HEK293 (cell line): ENCODE data around the gene RASSF9.

ENCODE experiments used
- EGR2 ChIP-seq: fragments of 450-650 bp; formaldehyde crosslinking; IDR thresholded peaks from 2 replicates; pipeline ENCODE4 v1.5.1; 2016; ENCODE audit warnings: low read depth, missing biosample characterization, missing genetic modification characterization
- GLIS1 ChIP-seq: fragments of 450-650 bp; formaldehyde crosslinking; IDR thresholded peaks from 2 replicates; pipeline ENCODE4 v1.5.1; 2016; ENCODE audit warnings: missing biosample characterization, missing genetic modification characterization
- HOXD13 ChIP-seq: sonication (generic); formaldehyde crosslinking; IDR thresholded peaks from 2 replicates; pipeline ENCODE4 v1.8.0; 2022; ENCODE audit warnings: missing genetic modification reagents, borderline replicate concordance
- KLF8 ChIP-seq: fragments of 450-650 bp; formaldehyde crosslinking; IDR thresholded peaks from 2 replicates; pipeline ENCODE4 v1.5.1; 2016; ENCODE audit warnings: missing biosample characterization, missing genetic modification characterization
- KLF9 ChIP-seq: fragments of 450-650 bp; formaldehyde crosslinking; IDR thresholded peaks from 2 replicates; pipeline ENCODE4 v1.5.1; 2016; ENCODE audit warnings: missing biosample characterization, missing genetic modification characterization, low read depth
- PATZ1 ChIP-seq: fragments of 450-650 bp; formaldehyde crosslinking; IDR thresholded peaks from 2 replicates; pipeline ENCODE4 v1.5.1; 2016; ENCODE audit warnings: missing biosample characterization, missing genetic modification characterization
- REPIN1 ChIP-seq: fragments of 450-650 bp; formaldehyde crosslinking; IDR thresholded peaks from 2 replicates; pipeline ENCODE4 v1.5.1; 2017; ENCODE audit warnings: missing biosample characterization, missing genetic modification characterization, low read depth
- SCRT1 ChIP-seq: fragments of 450-650 bp; formaldehyde crosslinking; IDR thresholded peaks from 2 replicates; pipeline ENCODE4 v1.5.1; 2016; ENCODE audit warnings: missing biosample characterization, missing genetic modification characterization, borderline replicate concordance
- SETDB1 ChIP-seq: IDR thresholded peaks from one replicate; pipeline ENCODE4 v1.6.1; 2017; ENCODE audit warnings: mild to moderate bottlenecking, low read length, moderate library complexity, mixed read lengths; ENCODE audit not compliant: insufficient read length
- ZBTB17 ChIP-seq: fragments of 450-650 bp; formaldehyde crosslinking; IDR thresholded peaks from 2 replicates; pipeline ENCODE4 v1.5.1; 2016; ENCODE audit warnings: missing biosample characterization, missing genetic modification characterization
- ZNF10 ChIP-seq: fragments of 450-650 bp; formaldehyde crosslinking; IDR thresholded peaks from 2 replicates; pipeline ENCODE4 v1.5.1; 2017; ENCODE audit warnings: missing biosample characterization, missing genetic modification characterization
- ZNF138 ChIP-seq: fragments of 450-650 bp; formaldehyde crosslinking; IDR thresholded peaks from 2 replicates; pipeline ENCODE4 v1.5.1; 2016; ENCODE audit warnings: missing biosample characterization, missing genetic modification characterization, borderline replicate concordance
- ZNF211 ChIP-seq: fragments of 450-650 bp; formaldehyde crosslinking; IDR thresholded peaks from 2 replicates; pipeline ENCODE4 v1.5.1; 2016; ENCODE audit warnings: low read depth, missing biosample characterization, missing genetic modification characterization
- ZNF223 ChIP-seq: fragments of 450-650 bp; formaldehyde crosslinking; IDR thresholded peaks from 2 replicates; pipeline ENCODE4 v1.5.1; 2016; ENCODE audit warnings: missing biosample characterization, missing genetic modification characterization
- ZNF280C ChIP-seq: fragments of 450-650 bp; formaldehyde crosslinking; IDR thresholded peaks from 2 replicates; pipeline ENCODE4 v1.5.1; 2016; ENCODE audit warnings: missing biosample characterization, missing genetic modification characterization
- ZNF335 ChIP-seq: fragments of 450-650 bp; formaldehyde crosslinking; conservative IDR thresholded peaks from 2 replicates; pipeline ENCODE4 v1.5.1; 2016; ENCODE audit warnings: missing biosample characterization, missing genetic modification characterization
- ZNF354C ChIP-seq: fragments of 450-650 bp; formaldehyde crosslinking; IDR thresholded peaks from 2 replicates; pipeline ENCODE4 v1.5.1; 2016; ENCODE audit warnings: missing biosample characterization, missing genetic modification characterization, low read depth, borderline replicate concordance
- ZNF391 ChIP-seq: fragments of 450-650 bp; formaldehyde crosslinking; IDR thresholded peaks from 2 replicates; pipeline ENCODE4 v1.5.1; 2016; ENCODE audit warnings: low read depth, missing biosample characterization, missing genetic modification characterization, borderline replicate concordance
- ZNF398 ChIP-seq: fragments of 450-650 bp; formaldehyde crosslinking; IDR thresholded peaks from 2 replicates; pipeline ENCODE4 v1.5.1; 2017; ENCODE audit warnings: missing biosample characterization, missing genetic modification characterization
- ZNF449 ChIP-seq: fragments of 450-650 bp; formaldehyde crosslinking; IDR thresholded peaks from 2 replicates; pipeline ENCODE4 v1.5.1; 2017; ENCODE audit warnings: missing biosample characterization, mild to moderate bottlenecking, missing genetic modification characterization, moderate library complexity
- ZNF48 ChIP-seq: fragments of 450-650 bp; formaldehyde crosslinking; IDR thresholded peaks from 2 replicates; pipeline ENCODE4 v1.5.1; 2016; ENCODE audit warnings: missing biosample characterization, missing genetic modification characterization
- ZNF626 ChIP-seq: fragments of 450-650 bp; sonication (Bioruptor Pico); formaldehyde crosslinking; IDR thresholded peaks from 2 replicates; pipeline ENCODE4 v1.5.1; 2018; ENCODE audit warnings: missing biosample characterization, missing genetic modification characterization, inconsistent platforms
- ZNF670 ChIP-seq: fragments of 450-650 bp; formaldehyde crosslinking; IDR thresholded peaks from 2 replicates; pipeline ENCODE4 v1.5.1; 2016; ENCODE audit warnings: missing biosample characterization, missing genetic modification characterization, low read depth
- ZNF747 ChIP-seq: fragments of 450-650 bp; formaldehyde crosslinking; IDR thresholded peaks from 2 replicates; pipeline ENCODE4 v1.5.1; 2016; ENCODE audit warnings: missing biosample characterization, missing genetic modification characterization
- ZNF768 ChIP-seq: fragments of 450-650 bp; formaldehyde crosslinking; IDR thresholded peaks from 2 replicates; pipeline ENCODE4 v1.5.1; 2018; ENCODE audit warnings: missing biosample characterization, mild to moderate bottlenecking, missing genetic modification characterization
- ZXDB ChIP-seq: fragments of 450-650 bp; formaldehyde crosslinking; IDR thresholded peaks from 2 replicates; pipeline ENCODE4 v1.5.1; 2016; ENCODE audit warnings: missing biosample characterization, missing genetic modification characterization
- TF ChIP-seq, protein P1 (sequence below): IDR thresholded peaks from 2 replicates; pipeline ENCODE4 v1.6.1; 2011; ENCODE audit warnings: mild to moderate bottlenecking, low read depth, low read length, borderline replicate concordance
- TF ChIP-seq, protein P2 (sequence below): fragments of 450-650 bp; formaldehyde crosslinking; IDR thresholded peaks from 2 replicates; pipeline ENCODE4 v1.5.1; 2016; ENCODE audit warnings: missing biosample characterization, missing genetic modification characterization

Gene RASSF9

GRCh38 chr12:85874031-85874461, 37.8 kb upstream of the RASSF9 start, which contains the start of gene NTS (continued):
- TF ChIP-seq ZNF449: no peak
- TF ChIP-seq ZNF354C (tag by site-specific recombination): no peak
- TF ChIP-seq, protein P1, sequence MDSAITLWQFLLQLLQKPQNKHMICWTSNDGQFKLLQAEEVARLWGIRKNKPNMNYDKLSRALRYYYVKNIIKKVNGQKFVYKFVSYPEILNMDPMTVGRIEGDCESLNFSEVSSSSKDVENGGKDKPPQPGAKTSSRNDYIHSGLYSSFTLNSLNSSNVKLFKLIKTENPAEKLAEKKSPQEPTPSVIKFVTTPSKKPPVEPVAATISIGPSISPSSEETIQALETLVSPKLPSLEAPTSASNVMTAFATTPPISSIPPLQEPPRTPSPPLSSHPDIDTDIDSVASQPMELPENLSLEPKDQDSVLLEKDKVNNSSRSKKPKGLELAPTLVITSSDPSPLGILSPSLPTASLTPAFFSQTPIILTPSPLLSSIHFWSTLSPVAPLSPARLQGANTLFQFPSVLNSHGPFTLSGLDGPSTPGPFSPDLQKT: no peak
- no peak for TF ChIP-seq ZNF48 (tag by site-specific recombination)
- TF ChIP-seq ZNF398 (tag by site-specific recombination): peak; percentile 97
- no peak for TF ChIP-seq SCRT1
- no peak for TF ChIP-seq ZNF768
- TF ChIP-seq ZNF10: peak; percentile 15; the same call in 1 of the 2 replicates
- no peak for TF ChIP-seq ZNF626 (tag by site-specific recombination)
- TF ChIP-seq ZNF223 (tag by site-specific recombination): no peak
- TF ChIP-seq ZNF211 (tag by site-specific recombination): no peak
- no peak for TF ChIP-seq ZXDB (tag by site-specific recombination)
- no peak for TF ChIP-seq SETDB1
- TF ChIP-seq ZNF335 (tag by site-specific recombination): 0 out of 2 replicates have a peak, but pooled peaks have one; percentile 24
- TF ChIP-seq REPIN1 (tag by site-specific recombination): no peak
- no peak for TF ChIP-seq ZNF670 (tag by site-specific recombination)
- no peak for TF ChIP-seq HOXD13 (CRISPR knock-in tag)
- TF ChIP-seq GLIS1 (tag by site-specific recombination): no peak
- no peak for TF ChIP-seq EGR2 (tag by site-specific recombination)
- peak; percentile 71 for TF ChIP-seq PATZ1 (tag by site-specific recombination)
- TF ChIP-seq KLF9 (tag by site-specific recombination): no peak
- TF ChIP-seq KLF8: 0 out of 2 replicates have a peak, but pooled peaks have one; percentile 40
- no peak for TF ChIP-seq ZNF391 (tag by site-specific recombination)
- TF ChIP-seq, protein P2, sequence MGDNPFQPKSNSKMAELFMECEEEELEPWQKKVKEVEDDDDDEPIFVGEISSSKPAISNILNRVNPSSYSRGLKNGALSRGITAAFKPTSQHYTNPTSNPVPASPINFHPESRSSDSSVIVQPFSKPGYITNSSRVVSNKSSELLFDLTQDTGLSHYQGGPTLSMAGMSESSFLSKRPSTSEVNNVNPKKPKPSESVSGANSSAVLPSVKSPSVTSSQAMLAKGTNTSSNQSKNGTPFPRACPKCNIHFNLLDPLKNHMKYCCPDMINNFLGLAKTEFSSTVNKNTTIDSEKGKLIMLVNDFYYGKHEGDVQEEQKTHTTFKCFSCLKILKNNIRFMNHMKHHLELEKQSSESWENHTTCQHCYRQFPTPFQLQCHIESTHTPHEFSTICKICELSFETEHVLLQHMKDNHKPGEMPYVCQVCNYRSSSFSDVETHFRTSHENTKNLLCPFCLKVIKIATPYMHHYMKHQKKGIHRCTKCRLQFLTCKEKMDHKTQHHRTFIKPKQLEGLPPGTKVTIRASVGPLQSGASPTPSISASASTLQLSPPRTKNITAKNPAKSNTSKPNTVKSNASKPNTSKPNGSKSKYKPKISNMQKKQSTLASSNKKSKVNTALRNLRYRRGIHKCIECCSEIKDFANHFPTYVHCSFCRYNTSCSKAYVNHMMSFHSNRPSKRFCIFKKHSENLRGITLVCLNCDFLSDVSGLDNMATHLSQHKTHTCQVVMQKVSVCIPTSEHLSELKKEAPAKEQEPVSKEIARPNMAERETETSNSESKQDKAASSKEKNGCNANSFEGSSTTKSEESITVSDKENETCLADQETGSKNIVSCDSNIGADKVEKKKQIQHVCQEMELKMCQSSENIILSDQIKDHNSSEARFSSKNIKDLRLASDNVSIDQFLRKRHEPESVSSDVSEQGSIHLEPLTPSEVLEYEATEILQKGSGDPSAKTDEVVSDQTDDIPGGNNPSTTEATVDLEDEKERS (tag by site-specific recombination): no peak
- no peak for TF ChIP-seq ZNF138 (tag by site-specific recombination)
- no peak for TF ChIP-seq ZNF747 (tag by site-specific recombination)
- peak; percentile 82 for TF ChIP-seq ZBTB17 (tag by site-specific recombination)
- TF ChIP-seq ZNF280C (tag by site-specific recombination): no peak
